ENCODE results near the gene KAZN. TPM values are rescaled to one million over a fixed set of nuclear protein-coding genes. Genes with fewer than 3 reads are reported as not detected.
A peak's percentile ranks its signal among the peaks of the same experiment; 100 is the strongest.

KAZN gene
- total and polyA plus RNA-seq, 4 donors = 7.6 to 18.8 (median 11.2) TPM

GRCh38 chr1:14713077-14713476 lies 114.6 kb downstream of the KAZN start:
- WGBS, 2 donors = 77 to 82% methylated on average over 4 of the region's 4 CpGs
- no peaks in the 10 kb centered on the region for H3K9me3 ChIP-seq (ENCODE audit: control insufficient read depth in 4 of 4, insufficient read depth in 3 of 4, low read length in 3 of 4)
- H3K36me3 ChIP-seq (ENCODE audit: control insufficient read depth in 4 of 4, insufficient read depth in 4 of 4, low read length in 4 of 4) = peaks cover 0 to 8% (median 0%) of the 10 kb centered on the region in 4 donors
- H3K4me3 ChIP-seq = no peak overlapping the region
- H3K9ac ChIP-seq (ENCODE audit: insufficient read depth in 1 of 2, low read length in 2 of 2) = no peak overlapping the region
- DNase-seq (no peak), ATAC-seq (ENCODE audit: insufficient read depth, low FRiP score) (no peak)
- H3K27ac ChIP-seq (ENCODE audit: low read depth in 1 of 2, low read length in 1 of 2) = no peak overlapping the region
- peaks cover 0 to 2% (median 0%) of the 10 kb centered on the region in 3 donors for H3K27me3 ChIP-seq (ENCODE audit: control insufficient read depth in 3 of 3, insufficient read depth in 3 of 3, low read length in 2 of 3)
- H3K4me1 ChIP-seq (ENCODE audit: control insufficient read depth in 5 of 5, insufficient read depth in 5 of 5, low read length in 5 of 5) = peaks cover 0 to 14% (median 5%) of the 10 kb centered on the region in 5 donors
- no peak for TF ChIP-seq CTCF (IDR thresholded peaks at IDR 0.05; ENCODE audit: control extremely low read depth, extremely low read depth)

- peaks cover 0 to 2% (median 2%) of the 10 kb centered on the region in 3 donors for H3K27me3 ChIP-seq (ENCODE audit: control insufficient read depth in 3 of 3, insufficient read depth in 3 of 3, low read length in 2 of 3)
- H3K27ac ChIP-seq (ENCODE audit: low read depth in 1 of 2, low read length in 1 of 2) = no peak overlapping the region
- no peak for TF ChIP-seq CTCF (IDR thresholded peaks at IDR 0.05; ENCODE audit: control extremely low read depth, extremely low read depth)
- WGBS, 2 donors = 77 to 85% methylated on average over 10 of the region's 10 CpGs
- H3K36me3 ChIP-seq (ENCODE audit: control insufficient read depth in 4 of 4, insufficient read depth in 4 of 4, low read length in 4 of 4) = no peaks in the 10 kb centered on the region
- ATAC-seq (ENCODE audit: insufficient read depth, low FRiP score) (no peak), DNase-seq (no peak)
- H3K4me3 ChIP-seq = no peak overlapping the region
- H3K9ac ChIP-seq (ENCODE audit: insufficient read depth in 1 of 2, low read length in 2 of 2) = no peak overlapping the region
- peaks cover 0 to 17% (median 5%) of the 10 kb centered on the region in 5 donors for H3K4me1 ChIP-seq (ENCODE audit: control insufficient read depth in 5 of 5, insufficient read depth in 5 of 5, low read length in 5 of 5)
- peaks cover 0 to 2% (median 0%) of the 10 kb centered on the region in 4 donors for H3K9me3 ChIP-seq (ENCODE audit: control insufficient read depth in 4 of 4, insufficient read depth in 3 of 4, low read length in 3 of 4)
Measured at GRCh38 chr1:14715266-14715665, 116.8 kb downstream of the KAZN start.

GRCh38 chr1:14715802-14716201 lies 117.3 kb downstream of the KAZN start:
- Histone ChIP-seq H3K27me3 (ENCODE audit: control insufficient read depth in 3 of 3, insufficient read depth in 3 of 3, low read length in 2 of 3) (peaks cover 0 to 2% (median 2%) of the 10 kb centered on the region in 3 donors), H3K9me3 (ENCODE audit: control insufficient read depth in 4 of 4, insufficient read depth in 3 of 4, low read length in 3 of 4) (peaks cover 0 to 2% (median 0%) of the 10 kb centered on the region in 4 donors), H3K27ac (ENCODE audit: low read depth in 1 of 2, low read length in 1 of 2) (no peak overlapping the region), H3K4me3 (no peak overlapping the region), H3K36me3 (ENCODE audit: control insufficient read depth in 4 of 4, insufficient read depth in 4 of 4, low read length in 4 of 4) (no peaks in the 10 kb centered on the region), H3K9ac (ENCODE audit: insufficient read depth in 1 of 2, low read length in 2 of 2) (no peak overlapping the region), H3K4me1 (ENCODE audit: control insufficient read depth in 5 of 5, insufficient read depth in 5 of 5, low read length in 5 of 5) (peaks cover 0 to 17% (median 5%) of the 10 kb centered on the region in 5 donors)
- no peak for TF ChIP-seq CTCF (IDR thresholded peaks at IDR 0.05; ENCODE audit: control extremely low read depth, extremely low read depth)
- DNase-seq = peak; percentile 40 to 70 (median 56)
- ATAC-seq (ENCODE audit: insufficient read depth, low FRiP score) = no peak
- 57 to 65% methylated on average over 7 of the region's 7 CpGs for WGBS, 2 donors

- ATAC-seq (ENCODE audit: insufficient read depth, low FRiP score) = no peak
- Histone ChIP-seq H3K9me3 (ENCODE audit: control insufficient read depth in 4 of 4, insufficient read depth in 3 of 4, low read length in 3 of 4) (peaks cover 0 to 2% (median 0%) of the 10 kb centered on the region in 4 donors), H3K9ac (ENCODE audit: insufficient read depth in 1 of 2, low read length in 2 of 2) (no peak overlapping the region), H3K4me3 (no peak overlapping the region), H3K27ac (ENCODE audit: low read depth in 1 of 2, low read length in 1 of 2) (no peak overlapping the region), H3K4me1 (ENCODE audit: control insufficient read depth in 5 of 5, insufficient read depth in 5 of 5, low read length in 5 of 5) (peaks cover 0 to 17% (median 5%) of the 10 kb centered on the region in 5 donors), H3K27me3 (ENCODE audit: control insufficient read depth in 3 of 3, insufficient read depth in 3 of 3, low read length in 2 of 3) (peaks cover 0 to 2% (median 2%) of the 10 kb centered on the region in 3 donors), H3K36me3 (ENCODE audit: control insufficient read depth in 4 of 4, insufficient read depth in 4 of 4, low read length in 4 of 4) (no peaks in the 10 kb centered on the region)
- TF ChIP-seq CTCF (IDR thresholded peaks at IDR 0.05; ENCODE audit: control extremely low read depth, extremely low read depth) = no peak
- no peak for DNase-seq
- WGBS, 2 donors = 59 to 66% methylated on average over 5 of the region's 5 CpGs
Measured at GRCh38 chr1:14716474-14716873, 118.0 kb downstream of the KAZN start.

Measured in lung (tissue), 12 donors.